Cortex of kidney (tissue), 1 donor: ENCODE results near the gene ATP8A2.

Source experiments
- DNase-seq: peaks from one replicate; lab custom pipeline; 2025; lab: John Stamatoyannopoulos, UW

ATP8A2 gene

GRCh38 chr13:25882466-25883357 lies 510.9 kb downstream of the ATP8A2 start:
- no peak for DNase-seq

GRCh38 chr13:25885418-25885817 lies 513.6 kb downstream of the ATP8A2 start:
- DNase-seq, result no peak

- DNase-seq, result no peak
These were observed 514.9 kb downstream of the ATP8A2 start for GRCh38 chr13:25886438-25887214.

GRCh38 chr13:25887962-25888655 lies 516.3 kb downstream of the ATP8A2 start:
- DNase-seq, result no peak

GRCh38 chr13:25890671-25891212 lies 519.0 kb downstream of the ATP8A2 start:
- DNase-seq, result no peak

GRCh38 chr13:25898991-25899390 lies 527.2 kb downstream of the ATP8A2 start:
- DNase-seq, result no peak

GRCh38 chr13:25899464-25899863 lies 527.7 kb downstream of the ATP8A2 start:
- no peak for DNase-seq

GRCh38 chr13:25899952-25900351 lies 528.2 kb downstream of the ATP8A2 start:
- no peak for DNase-seq

GRCh38 chr13:25901460-25902376 lies 529.9 kb downstream of the ATP8A2 start:
- DNase-seq, result no peak

GRCh38 chr13:25902455-25902854 lies 530.7 kb downstream of the ATP8A2 start:
- DNase-seq, result no peak

GRCh38 chr13:25902891-25903341 lies 531.1 kb downstream of the ATP8A2 start:
- DNase-seq, result no peak

- no peak for DNase-seq
These were observed 533.1 kb downstream of the ATP8A2 start for GRCh38 chr13:25904830-25905229.

- DNase-seq, result no peak
These were observed 533.8 kb downstream of the ATP8A2 start for GRCh38 chr13:25905611-25906010.

GRCh38 chr13:25906191-25906661 lies 534.5 kb downstream of the ATP8A2 start:
- no peak for DNase-seq

GRCh38 chr13:25908366-25908765 lies 536.6 kb downstream of the ATP8A2 start:
- no peak for DNase-seq

GRCh38 chr13:25910243-25910642 lies 538.5 kb downstream of the ATP8A2 start:
- DNase-seq, result no peak

GRCh38 chr13:25910991-25911419 lies 539.2 kb downstream of the ATP8A2 start:
- no peak for DNase-seq

- DNase-seq, result no peak
These were observed 541.2 kb downstream of the ATP8A2 start for GRCh38 chr13:25912961-25913360.

- DNase-seq, result no peak
These were observed 544.2 kb downstream of the ATP8A2 start for GRCh38 chr13:25915840-25916518.

GRCh38 chr13:25920277-25920676 lies 548.5 kb downstream of the ATP8A2 start:
- no peak for DNase-seq
